Vagina (tissue), 2 donors: Measurements from ENCODE around the gene DHRS7C.

Experiments used
- CTCF ChIP-seq, 3 experiments: fragments of 450-650 bp in 2 of 3; fragments of 200-600 bp in 1 of 3; sonication (generic) in 1 of 3; IDR thresholded peaks; one replicate each; pipeline ENCODE4 v1.5.1; 2017 to 2019; ENCODE audit warnings: antibody characterized with exemption in 3 of 3, mild to moderate bottlenecking in 2 of 3, moderate library complexity in 2 of 3
- POLR2AphosphoS5 ChIP-seq, 2 donors: sonication (generic); formaldehyde crosslinking; IDR thresholded peaks; one replicate each; pipeline ENCODE4 v1.9.0; 2017; ENCODE audit warnings: antibody characterized with exemption in 2 of 2, mild to moderate bottlenecking in 2 of 2, low read depth in 1 of 2; ENCODE audit not compliant: insufficient read depth in 1 of 2

- TF ChIP-seq CTCF (IDR thresholded peaks at IDR 0.05), result no peak
- TF ChIP-seq POLR2AphosphoS5 (IDR thresholded peaks at IDR 0.05; ENCODE audit: insufficient read depth in 1 of 2, low read depth in 1 of 2), result no peak
These were observed 23.0 kb upstream of the DHRS7C start for GRCh38 chr17:9814337-9814945.
